ENCODE results near the gene CLRN2.

Gene CLRN2

GRCh38 chr4:17544205-17544604 lies 29.2 kb downstream of the CLRN2 start:
- no peak for DNase-seq (ENCODE audit: low read depth)

GRCh38 chr4:17544831-17545234 lies 29.9 kb downstream of the CLRN2 start:
- H3K4me3 ChIP-seq (ENCODE audit: low read depth, low read length): no peak overlapping the region
- DNase-seq (ENCODE audit: low read depth): no peak
- no peak for TF ChIP-seq CTCF (IDR thresholded peaks at IDR 0.05; ENCODE audit: low read depth, low read length, missing control alignments)

More at GRCh38 chr4:17544205-17544604, 29.2 kb downstream of the CLRN2 start:
- no peak for TF ChIP-seq CTCF (IDR thresholded peaks at IDR 0.05; ENCODE audit: low read depth, low read length, missing control alignments)
- no peak overlapping the region for H3K4me3 ChIP-seq (ENCODE audit: low read depth, low read length)

- no peak for DNase-seq (ENCODE audit: low read depth)
- no peak for TF ChIP-seq CTCF (IDR thresholded peaks at IDR 0.05; ENCODE audit: low read depth, low read length, missing control alignments)
- no peak overlapping the region for H3K4me3 ChIP-seq (ENCODE audit: low read depth, low read length)
Observed at GRCh38 chr4:17545374-17546140, 30.6 kb downstream of the CLRN2 start.

- no peak overlapping the region for H3K4me3 ChIP-seq (ENCODE audit: low read depth, low read length)
- DNase-seq (ENCODE audit: low read depth): no peak
- no peak for TF ChIP-seq CTCF (IDR thresholded peaks at IDR 0.05; ENCODE audit: low read depth, low read length, missing control alignments)
Observed at GRCh38 chr4:17546222-17546621, 31.3 kb downstream of the CLRN2 start.

- DNase-seq (ENCODE audit: low read depth): no peak
- no peak overlapping the region for H3K4me3 ChIP-seq (ENCODE audit: low read depth, low read length)
- TF ChIP-seq CTCF (IDR thresholded peaks at IDR 0.05; ENCODE audit: low read depth, low read length, missing control alignments): no peak
Observed at GRCh38 chr4:17546678-17547077, 31.7 kb downstream of the CLRN2 start.

GRCh38 chr4:17550549-17550948 lies 35.6 kb downstream of the CLRN2 start:
- no peak overlapping the region for H3K4me3 ChIP-seq (ENCODE audit: low read depth, low read length)
- DNase-seq (ENCODE audit: low read depth): no peak
- TF ChIP-seq CTCF (IDR thresholded peaks at IDR 0.05; ENCODE audit: low read depth, low read length, missing control alignments): no peak

- TF ChIP-seq CTCF (IDR thresholded peaks at IDR 0.05; ENCODE audit: low read depth, low read length, missing control alignments): no peak
- DNase-seq (ENCODE audit: low read depth): no peak
- H3K4me3 ChIP-seq (ENCODE audit: low read depth, low read length): no peak overlapping the region
Observed at GRCh38 chr4:17552427-17552826, 37.5 kb downstream of the CLRN2 start.
